Measurements from ENCODE around the gene SYT7. TPM values are rescaled to one million over a fixed set of nuclear protein-coding genes. Genes with fewer than 3 reads are reported as not detected.
A peak's percentile ranks its signal among the peaks of the same experiment; 100 is the strongest.

Gene SYT7
- total and polyA plus RNA-seq, 4 donors = 1.7 to 10.6 (median 3.8) TPM

- Histone ChIP-seq H3K27ac (ENCODE audit: low read depth in 1 of 2, low read length in 1 of 2) (no peak overlapping the region), H3K36me3 (ENCODE audit: control insufficient read depth in 4 of 4, insufficient read depth in 4 of 4, low read length in 4 of 4) (no peaks in the 10 kb centered on the region), H3K9ac (ENCODE audit: insufficient read depth in 1 of 2, low read length in 2 of 2) (no peak overlapping the region), H3K9me3 (ENCODE audit: control insufficient read depth in 4 of 4, insufficient read depth in 3 of 4, low read length in 3 of 4) (no peaks in the 10 kb centered on the region), H3K27me3 (ENCODE audit: control insufficient read depth in 3 of 3, insufficient read depth in 3 of 3, low read length in 2 of 3) (no peaks in the 10 kb centered on the region), H3K4me3 (no peak overlapping the region), H3K4me1 (ENCODE audit: control insufficient read depth in 5 of 5, insufficient read depth in 5 of 5, low read length in 5 of 5) (peaks cover 0 to 13% (median 4%) of the 10 kb centered on the region in 5 donors)
- TF ChIP-seq CTCF (IDR thresholded peaks at IDR 0.05; ENCODE audit: control extremely low read depth, extremely low read depth) = no peak
- DNase-seq = no peak
- no peak for ATAC-seq (ENCODE audit: insufficient read depth, low FRiP score)
- WGBS, 2 donors = 77 to 83% methylated on average over 5 of the region's 5 CpGs
These were observed 47.7 kb upstream of the SYT7 start for GRCh38 chr11:61628662-61628970.

- peak; percentile 47 to 64 (median 63) for DNase-seq
- H3K4me3 ChIP-seq = no peak overlapping the region
- WGBS, 2 donors = 53 to 60% methylated on average over 13 of the region's 13 CpGs
These were observed 47.2 kb upstream of the SYT7 start for GRCh38 chr11:61627850-61628661.

GRCh38 chr11:61626580-61627380, 45.9 kb upstream of the SYT7 start:
- Histone ChIP-seq H3K36me3 (ENCODE audit: control insufficient read depth in 4 of 4, insufficient read depth in 4 of 4, low read length in 4 of 4) (no peaks in the 10 kb centered on the region), H3K4me3 (no peak overlapping the region), H3K9me3 (ENCODE audit: control insufficient read depth in 4 of 4, insufficient read depth in 3 of 4, low read length in 3 of 4) (no peaks in the 10 kb centered on the region), H3K4me1 (ENCODE audit: control insufficient read depth in 5 of 5, insufficient read depth in 5 of 5, low read length in 5 of 5) (peaks cover 0 to 13% (median 4%) of the 10 kb centered on the region in 5 donors), H3K9ac (ENCODE audit: insufficient read depth in 1 of 2, low read length in 2 of 2) (no peak overlapping the region), H3K27me3 (ENCODE audit: control insufficient read depth in 3 of 3, insufficient read depth in 3 of 3, low read length in 2 of 3) (no peaks in the 10 kb centered on the region), H3K27ac (ENCODE audit: low read depth in 1 of 2, low read length in 1 of 2) (peak overlapping the region; percentile 76 to 85)
- 58 to 70% methylated on average over 10 of the region's 10 CpGs for WGBS, 2 donors
- DNase-seq (peak; percentile 74 to 87 (median 85)), ATAC-seq (ENCODE audit: insufficient read depth, low FRiP score) (peak; percentile 53)
- no peak for TF ChIP-seq CTCF (IDR thresholded peaks at IDR 0.05; ENCODE audit: control extremely low read depth, extremely low read depth)

More at GRCh38 chr11:61627850-61628661, 47.2 kb upstream of the SYT7 start:
- Histone ChIP-seq H3K27ac (ENCODE audit: low read depth in 1 of 2, low read length in 1 of 2) (no peak overlapping the region), H3K9me3 (ENCODE audit: control insufficient read depth in 4 of 4, insufficient read depth in 3 of 4, low read length in 3 of 4) (no peaks in the 10 kb centered on the region), H3K4me1 (ENCODE audit: control insufficient read depth in 5 of 5, insufficient read depth in 5 of 5, low read length in 5 of 5) (peaks cover 0 to 13% (median 4%) of the 10 kb centered on the region in 5 donors), H3K9ac (ENCODE audit: insufficient read depth in 1 of 2, low read length in 2 of 2) (no peak overlapping the region), H3K27me3 (ENCODE audit: control insufficient read depth in 3 of 3, insufficient read depth in 3 of 3, low read length in 2 of 3) (no peaks in the 10 kb centered on the region), H3K36me3 (ENCODE audit: control insufficient read depth in 4 of 4, insufficient read depth in 4 of 4, low read length in 4 of 4) (no peaks in the 10 kb centered on the region)
- TF ChIP-seq CTCF (IDR thresholded peaks at IDR 0.05; ENCODE audit: control extremely low read depth, extremely low read depth) = peak; percentile 68
- peak; percentile 53 for ATAC-seq (ENCODE audit: insufficient read depth, low FRiP score)
